H54 (cell line): Measurements from ENCODE around the gene ATL2.
A peak's percentile ranks its signal among the peaks of the same experiment; 100 is the strongest.
"Not testable (repeated sequence)": the region's sequence is repeated elsewhere in the genome, so short reads cannot be mapped to it uniquely, and the experiment has no call there.

Experiments
- DNase-seq: peaks from one replicate; pipeline ENCODE4 v3.0.0; 2011; ENCODE audit warnings: low spot score, mixed read lengths; ENCODE audit not compliant: insufficient read length
- FAIRE-seq: peaks from 3 replicates; lab custom pipeline; 2011; peaks lifted over from hg19 to GRCh38; lab: Jason Lieb, UNC
- POLR2A ChIP-seq: IDR thresholded peaks from 2 replicates; pipeline ENCODE4 v1.6.1; 2011; ENCODE audit warnings: low read depth, mild to moderate bottlenecking, low read length

Gene ATL2

DNA sequence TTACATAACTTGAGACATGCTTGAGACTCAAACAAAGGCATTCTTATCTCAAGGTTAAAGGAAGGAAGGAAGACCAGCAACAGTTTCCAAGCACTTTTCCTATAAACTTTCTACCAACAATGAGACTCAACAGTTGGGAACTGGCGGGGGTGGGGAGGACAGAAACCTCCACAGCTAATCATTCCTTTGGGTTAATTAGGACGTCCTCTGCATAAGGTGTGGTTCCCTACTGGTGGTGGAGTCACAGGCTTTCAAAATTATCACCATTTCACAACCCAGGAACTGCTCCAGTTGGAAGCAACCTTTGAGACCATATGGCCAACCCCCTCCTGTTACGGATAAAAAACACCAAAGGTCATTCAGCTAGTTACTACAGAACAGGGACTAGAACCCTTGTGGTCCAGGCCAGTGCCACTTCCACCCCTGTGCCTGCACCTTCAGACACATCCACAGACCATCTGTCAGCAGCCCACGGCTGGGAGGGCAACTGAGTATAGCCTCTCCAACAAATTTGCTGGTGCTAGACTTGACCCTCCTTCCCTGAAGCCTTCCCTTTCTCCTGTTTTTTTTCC lies 30.1 kb upstream of the ATL2 start:
- no peak for TF ChIP-seq POLR2A
- DNase-seq (no peak), FAIRE-seq (no peak)

DNA sequence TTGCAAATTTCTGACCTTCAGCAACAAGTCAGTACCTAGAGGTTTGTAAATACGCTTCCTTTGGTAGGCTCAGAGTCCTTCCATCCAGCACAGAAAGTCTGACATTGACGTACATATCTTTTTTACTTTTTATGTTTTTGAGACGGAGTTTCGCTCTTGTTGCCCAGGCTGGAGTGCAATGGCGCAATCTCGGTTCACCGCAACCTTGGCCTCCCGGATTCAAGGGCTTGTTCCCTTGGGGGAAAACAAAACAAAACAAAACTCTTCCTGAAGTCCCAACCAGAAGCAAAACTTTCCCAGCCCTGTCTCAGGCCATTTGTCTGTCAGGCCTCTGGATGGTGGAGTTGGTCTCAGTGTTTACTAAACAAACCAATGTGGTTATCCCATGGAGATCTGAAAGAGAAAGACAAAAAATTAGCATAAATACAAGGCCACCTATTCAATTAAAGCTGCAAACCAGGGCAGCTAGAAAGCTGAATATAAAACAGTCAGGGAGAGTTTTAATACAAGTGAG lies 29.6 kb upstream of the ATL2 start:
- FAIRE-seq: no peak
- DNase-seq: no peak
- no peak for TF ChIP-seq POLR2A

DNA sequence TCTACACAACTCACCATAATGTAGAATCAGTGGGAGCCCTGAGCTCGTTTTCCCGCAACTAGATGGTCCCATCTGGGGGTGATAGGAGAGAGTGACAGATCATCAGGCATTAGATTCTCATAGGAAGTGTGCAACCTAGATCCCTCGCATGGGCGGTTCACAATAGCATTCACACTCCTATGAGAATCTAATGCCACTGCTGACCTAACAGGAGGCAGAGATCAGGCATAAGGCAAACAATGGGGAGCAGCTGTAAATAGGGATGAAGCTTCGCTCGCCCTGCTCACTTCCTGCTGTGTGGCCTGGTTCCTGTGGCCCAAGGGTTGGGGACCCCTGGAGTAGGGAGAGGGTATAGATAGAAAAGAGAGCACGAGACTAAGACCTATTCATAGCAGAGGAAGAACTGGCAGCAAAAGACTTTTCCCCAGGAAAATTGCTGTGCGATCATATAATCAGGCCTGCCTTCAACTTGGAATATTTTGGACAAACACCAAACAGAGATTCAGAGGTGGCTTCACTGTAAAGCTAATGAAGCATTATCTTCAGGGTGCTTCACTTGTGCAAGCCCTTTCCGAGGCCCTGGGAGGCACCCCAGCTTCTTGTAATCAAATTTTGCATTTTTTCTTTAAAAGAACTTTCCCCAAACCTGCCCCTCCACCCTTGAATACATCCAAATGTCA lies 29.0 kb upstream of the ATL2 start:
- DNase-seq: no peak
- no peak for TF ChIP-seq POLR2A
- no peak for FAIRE-seq

DNA sequence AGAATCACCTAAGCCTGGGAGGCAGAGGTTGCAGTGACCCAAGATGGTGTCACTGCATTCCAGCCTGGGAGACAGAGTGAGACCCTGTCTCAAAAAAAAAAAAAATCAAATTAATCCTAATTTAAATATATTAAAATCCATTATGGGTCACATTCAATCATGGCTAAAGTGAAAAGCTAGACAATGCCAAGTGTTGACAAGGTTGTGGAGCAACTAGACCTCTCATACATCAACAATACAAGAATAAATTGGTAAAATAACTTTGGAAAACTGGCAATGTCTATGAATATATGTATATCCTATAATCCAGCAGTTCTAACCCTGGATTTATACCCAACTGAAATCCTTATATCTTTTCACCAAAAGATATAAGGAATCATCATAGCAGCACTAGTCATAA lies 23.4 kb upstream of the ATL2 start:
- no peak for FAIRE-seq
- no peak for TF ChIP-seq POLR2A
- no peak for DNase-seq

DNA sequence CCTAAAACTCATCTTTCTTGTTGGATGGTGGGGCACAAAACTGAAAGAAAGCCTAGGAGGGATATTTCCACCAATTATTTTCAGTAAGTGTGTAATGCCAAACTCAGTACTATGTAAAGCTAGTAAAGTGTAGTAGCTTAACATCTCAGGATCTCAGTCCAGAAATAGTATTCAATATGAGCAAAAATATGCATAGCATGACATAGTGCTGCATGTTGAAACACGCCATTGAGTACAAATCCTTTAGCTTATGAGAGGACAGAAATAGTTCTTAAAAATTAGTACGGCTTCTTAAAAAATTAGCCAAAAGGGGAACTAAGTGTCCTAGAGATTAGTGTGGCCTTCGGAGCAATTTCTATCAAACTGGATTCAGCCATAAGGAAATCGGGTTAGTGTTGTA lies 21.7 kb upstream of the ATL2 start:
- no peak for DNase-seq
- TF ChIP-seq POLR2A: no peak
- FAIRE-seq: no peak

DNA sequence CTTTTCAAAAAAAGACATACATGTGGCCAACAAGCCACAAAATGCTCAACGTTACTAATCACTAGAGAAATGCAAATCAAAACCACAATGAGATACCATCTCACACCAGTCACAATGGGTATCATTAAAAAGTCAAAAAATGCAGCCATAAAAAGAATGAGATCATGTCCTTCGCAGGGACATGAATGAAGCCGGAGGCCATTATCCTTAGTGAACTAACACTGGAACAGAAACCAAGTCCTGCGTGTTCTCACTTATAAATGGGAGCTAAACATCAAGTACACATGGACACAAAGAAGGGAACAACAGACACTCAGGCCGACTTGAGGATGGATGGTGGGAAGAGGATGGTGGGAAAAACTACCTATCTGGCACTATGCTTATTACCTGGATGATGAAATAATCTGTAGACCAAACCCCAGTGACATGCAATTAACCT lies 17.8 kb upstream of the ATL2 start:
- TF ChIP-seq POLR2A: no peak
- FAIRE-seq (peak; percentile 76), DNase-seq (no peak)

DNA sequence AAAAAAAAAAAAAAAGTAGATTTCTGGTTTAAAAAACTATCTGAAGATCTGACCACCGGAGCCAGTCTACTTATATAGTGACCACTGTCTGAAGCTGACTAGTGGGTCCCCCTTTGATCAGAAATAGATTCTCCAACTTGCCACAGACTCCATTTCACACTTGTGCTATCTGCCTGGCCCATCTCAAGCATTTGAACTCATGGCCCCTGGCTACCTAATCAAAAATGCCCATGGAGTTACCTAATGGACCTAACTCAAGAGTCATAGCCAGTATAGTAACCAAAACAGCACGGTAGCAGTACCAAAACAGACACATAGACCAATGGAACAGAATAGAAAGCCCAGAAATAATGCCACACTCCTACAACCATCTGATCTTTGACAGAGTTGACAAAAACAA lies 17.0 kb upstream of the ATL2 start:
- FAIRE-seq (no peak), DNase-seq (no peak)
- TF ChIP-seq POLR2A: no peak

DNA sequence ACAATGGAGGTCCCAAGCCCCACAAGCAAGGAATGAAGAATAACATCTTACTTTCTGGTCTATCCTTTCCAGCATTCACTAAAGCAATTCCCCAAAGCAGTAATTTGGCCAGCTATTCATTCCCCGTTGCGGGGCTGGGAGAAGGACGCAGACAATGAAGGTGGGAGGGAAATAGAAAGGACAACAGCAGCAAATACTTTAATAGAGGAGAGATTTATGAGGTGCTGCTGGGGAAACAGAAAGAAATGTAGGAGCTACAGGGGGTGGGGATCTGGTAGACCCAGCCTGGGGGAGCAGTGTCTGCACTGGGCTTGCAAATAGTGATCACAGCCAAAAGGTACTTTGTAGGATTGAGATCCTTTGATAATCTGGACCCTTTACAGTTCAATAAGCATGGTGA lies 13.9 kb upstream of the ATL2 start:
- no peak for TF ChIP-seq POLR2A
- FAIRE-seq (no peak), DNase-seq (no peak)

DNA sequence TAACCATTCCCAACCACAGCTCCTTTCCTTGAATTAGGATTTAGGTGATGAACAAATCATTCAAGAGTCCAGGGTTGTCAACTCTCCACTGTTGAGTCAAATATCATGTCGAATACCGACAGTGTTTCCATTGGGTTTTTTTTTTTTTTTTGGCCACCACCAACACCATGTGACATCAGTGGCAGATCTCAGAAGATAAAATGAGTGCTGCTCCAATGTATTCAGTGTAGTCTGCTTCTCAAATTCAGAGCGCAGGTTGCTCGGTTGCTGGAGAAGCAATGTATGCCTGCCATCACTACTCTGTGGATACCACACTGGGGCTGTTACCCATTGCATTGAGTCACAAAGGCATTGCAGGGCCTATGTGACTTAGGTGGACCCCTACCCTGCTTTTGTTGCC lies 10.8 kb upstream of the ATL2 start:
- no peak for DNase-seq
- TF ChIP-seq POLR2A: no peak
- no peak for FAIRE-seq

DNA sequence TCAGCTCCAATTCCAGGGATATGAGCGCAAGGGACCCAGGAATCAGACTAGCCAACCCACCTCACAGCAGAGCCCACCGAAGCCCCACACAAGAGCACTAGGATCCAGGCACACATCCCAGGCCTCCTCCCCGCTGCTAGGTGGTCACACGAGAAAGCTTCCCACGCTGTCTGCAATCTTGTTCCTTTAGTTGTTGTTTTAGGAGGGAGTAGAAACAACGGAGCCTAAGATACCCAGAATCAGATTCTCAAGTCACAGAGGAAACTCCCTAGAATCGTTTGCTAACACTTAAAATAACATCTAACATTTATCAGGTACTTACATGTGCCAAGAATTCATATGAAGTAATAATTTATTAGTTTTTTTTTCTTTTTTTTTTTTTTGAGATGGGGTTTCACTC lies 9.7 kb upstream of the ATL2 start:
- TF ChIP-seq POLR2A: no peak

DNA sequence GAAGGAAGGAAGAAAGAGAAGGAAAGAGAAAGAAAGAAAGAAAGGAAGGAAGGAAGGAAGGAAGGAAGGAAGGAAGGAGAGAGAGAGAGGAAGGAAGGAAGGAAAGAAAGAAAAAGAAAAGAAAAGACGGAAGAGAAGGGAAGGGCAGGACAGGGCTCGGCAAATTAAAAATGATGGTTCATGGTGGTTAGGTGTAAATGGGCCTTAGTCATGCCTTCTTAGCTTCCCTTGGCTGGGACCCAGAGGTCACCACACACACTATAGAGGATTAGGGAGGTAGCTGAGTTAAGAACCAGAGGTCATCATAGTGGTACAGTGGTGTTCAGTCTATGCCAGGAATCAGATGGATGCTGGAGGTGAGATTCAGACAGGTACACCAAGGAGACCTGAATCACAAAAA lies 9.3 kb upstream of the ATL2 start:
- TF ChIP-seq POLR2A: no peak
- DNase-seq (no peak), FAIRE-seq (no peak)

More for the DNA sequence above, 9.7 kb upstream of the ATL2 start:
- no peak for DNase-seq
- FAIRE-seq: no peak

DNA sequence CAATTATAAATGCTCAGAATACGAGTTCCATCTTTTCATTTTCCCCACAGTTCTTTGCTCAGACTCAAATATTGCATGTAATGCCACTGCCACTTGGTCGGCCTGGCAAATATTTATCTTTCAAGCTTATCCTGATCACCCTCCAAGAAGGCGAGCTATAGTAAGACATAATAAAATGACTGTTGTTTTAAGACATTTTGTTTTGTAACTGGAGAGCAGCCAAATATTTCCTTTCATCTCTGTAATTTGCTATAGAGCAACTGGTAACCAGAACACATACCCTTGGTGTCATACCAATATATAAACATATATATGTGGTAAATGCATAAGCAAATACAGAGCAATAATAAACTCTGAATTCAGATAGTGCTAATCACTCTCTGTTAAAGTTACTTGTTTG lies 7.3 kb upstream of the ATL2 start:
- FAIRE-seq: no peak
- no peak for TF ChIP-seq POLR2A
- no peak for DNase-seq

DNA sequence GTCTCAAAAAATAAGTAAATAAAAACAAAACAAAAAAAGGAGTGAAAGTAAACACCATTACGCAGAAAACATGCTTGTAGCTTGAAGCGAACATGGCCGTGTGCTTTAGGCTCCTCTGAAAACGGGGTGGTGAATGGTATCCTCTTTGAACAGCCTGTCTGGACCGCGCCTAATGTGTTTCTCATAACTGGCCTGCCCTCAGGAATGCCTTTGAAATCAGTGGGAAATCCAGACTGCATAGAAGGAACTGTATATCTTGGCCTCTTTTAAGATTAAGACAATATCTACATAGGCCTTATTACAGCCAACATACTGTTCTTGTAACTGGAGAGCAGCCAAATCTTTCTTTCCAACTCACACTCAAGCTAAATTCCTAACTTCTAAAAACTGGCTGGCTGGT lies 6.7 kb upstream of the ATL2 start:
- FAIRE-seq, DNase-seq: not testable (repeated sequence)

DNA sequence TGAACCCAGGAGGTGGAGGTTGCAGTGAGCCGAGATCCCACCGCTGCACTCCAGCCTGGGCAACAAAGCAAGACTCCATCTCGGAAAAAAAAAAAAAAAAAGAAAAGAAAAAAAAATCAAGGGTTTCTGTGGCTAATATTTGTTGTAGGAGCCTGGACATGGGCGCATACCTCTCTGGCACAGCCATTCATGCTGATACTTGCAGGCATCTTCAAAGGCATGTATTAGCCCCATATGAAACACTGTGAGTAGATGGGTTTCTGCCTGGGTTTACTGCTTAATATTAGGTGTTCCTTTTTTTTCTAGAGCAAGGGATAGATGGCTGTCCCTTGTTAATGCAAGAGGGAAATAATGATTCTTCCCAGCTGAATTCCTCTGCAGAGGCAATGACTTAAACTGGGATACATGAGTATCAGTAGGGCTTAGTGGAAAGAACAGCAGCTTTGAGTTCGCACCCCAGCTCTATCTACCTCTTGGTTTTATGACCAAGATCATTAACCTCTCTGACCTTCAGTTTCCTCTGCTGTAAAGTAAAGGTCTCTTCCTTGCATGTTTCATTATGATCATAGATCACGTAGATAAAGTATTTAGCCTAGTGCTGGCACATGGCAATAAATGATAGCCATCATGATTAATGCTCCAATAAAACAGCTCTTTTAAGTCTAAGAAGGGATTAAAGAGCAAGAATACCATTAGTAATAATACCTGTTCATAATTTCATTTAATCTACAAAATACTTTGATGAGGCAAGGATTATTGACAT lies 4.5 kb upstream of the ATL2 start:
- DNase-seq (no peak), FAIRE-seq (no peak)
- no peak for TF ChIP-seq POLR2A
